Measurements from ENCODE around the gene SLC17A9. TPM values are rescaled to one million over a fixed set of nuclear protein-coding genes. Genes with fewer than 3 reads are reported as not detected.

The SLC17A9 gene
- total RNA-seq, 2 experiments from 2014 or later: 47.3 to 48.5 TPM

DNA sequence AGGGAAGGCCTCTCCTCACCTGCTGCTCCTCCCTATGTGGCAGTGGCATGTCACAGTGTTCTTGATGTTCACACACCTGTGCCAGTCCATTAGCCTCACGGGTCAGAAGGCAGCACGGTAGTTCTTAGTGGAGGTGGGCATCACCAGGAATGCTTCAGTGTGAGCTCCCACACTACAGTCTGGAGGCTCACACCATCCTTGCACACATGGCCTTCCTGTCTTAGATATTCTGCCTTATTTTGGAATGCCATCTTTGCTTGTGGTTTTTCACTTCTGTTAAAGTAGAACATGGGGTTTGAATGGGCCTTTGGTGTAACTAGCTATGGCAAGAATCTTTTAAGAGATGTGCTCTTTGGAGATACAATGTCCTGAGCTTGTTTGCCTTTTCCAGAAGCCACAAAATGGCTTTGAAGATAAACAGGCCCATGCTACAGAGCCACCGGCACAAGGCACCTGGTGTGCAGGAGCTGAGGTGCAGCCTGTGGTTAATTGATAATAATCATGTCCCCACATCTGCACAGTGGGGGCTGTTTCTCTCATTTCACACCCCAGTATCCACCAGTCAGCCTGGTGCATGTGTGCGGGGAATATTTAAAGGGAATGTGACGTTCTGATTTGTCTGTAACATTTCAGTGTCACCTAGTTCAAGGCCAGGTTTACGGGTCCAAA, 3.2 kb upstream of the SLC17A9 start:
- CTCF ChIA-PET: interaction anchor here (0.9 kb wide), 1 partner anchor 21 kb away, joined by 3 read pairs; no protein-coding TSS in a partner anchor
- POLR2A ChIA-PET: no interaction called here

DNA sequence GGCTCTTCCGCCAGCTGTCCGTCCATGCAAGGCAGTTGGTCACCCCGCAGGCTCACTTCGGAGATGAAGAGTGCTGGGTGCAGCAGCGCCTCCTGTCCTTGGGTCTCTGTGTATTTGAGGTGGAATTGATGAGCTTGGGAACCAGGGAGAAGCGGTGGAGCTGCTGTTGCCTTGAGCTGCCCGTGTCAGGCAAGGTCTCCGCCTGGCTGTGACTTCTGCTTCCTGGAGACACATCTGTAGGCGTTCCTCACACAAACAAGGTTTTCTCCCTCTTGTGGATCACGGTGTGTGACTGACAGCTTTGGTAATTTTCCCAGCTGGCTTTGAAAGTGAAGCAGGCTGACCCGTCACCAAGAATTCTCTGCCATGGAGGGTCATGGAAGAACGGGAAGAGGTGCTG, 2.5 kb upstream of the SLC17A9 start:
- CTCF ChIA-PET: no interaction called here
- POLR2A ChIA-PET: no interaction called here

DNA sequence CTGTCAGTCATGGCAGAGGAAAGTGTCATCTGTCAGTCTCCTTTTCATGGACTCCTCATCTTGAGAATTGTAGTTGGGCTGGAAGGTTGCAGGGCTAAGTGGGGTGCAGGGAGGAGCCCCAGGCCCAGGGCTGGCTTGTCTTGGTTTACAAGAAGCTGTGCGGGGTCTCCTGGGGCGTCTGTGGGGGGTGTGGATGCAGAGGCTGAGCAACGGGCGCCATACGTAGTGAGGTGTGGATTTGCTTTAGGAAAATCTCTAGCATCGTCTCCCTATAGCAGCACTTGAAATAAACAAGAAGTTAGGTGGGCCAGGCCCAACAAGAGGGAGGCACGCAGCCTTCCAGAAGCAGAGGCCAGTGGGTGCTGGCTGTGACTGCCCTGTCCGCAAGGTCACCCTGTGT, 1.8 kb upstream of the SLC17A9 start:
- CTCF ChIA-PET: no interaction called here
- POLR2A ChIA-PET: no interaction called here

DNA sequence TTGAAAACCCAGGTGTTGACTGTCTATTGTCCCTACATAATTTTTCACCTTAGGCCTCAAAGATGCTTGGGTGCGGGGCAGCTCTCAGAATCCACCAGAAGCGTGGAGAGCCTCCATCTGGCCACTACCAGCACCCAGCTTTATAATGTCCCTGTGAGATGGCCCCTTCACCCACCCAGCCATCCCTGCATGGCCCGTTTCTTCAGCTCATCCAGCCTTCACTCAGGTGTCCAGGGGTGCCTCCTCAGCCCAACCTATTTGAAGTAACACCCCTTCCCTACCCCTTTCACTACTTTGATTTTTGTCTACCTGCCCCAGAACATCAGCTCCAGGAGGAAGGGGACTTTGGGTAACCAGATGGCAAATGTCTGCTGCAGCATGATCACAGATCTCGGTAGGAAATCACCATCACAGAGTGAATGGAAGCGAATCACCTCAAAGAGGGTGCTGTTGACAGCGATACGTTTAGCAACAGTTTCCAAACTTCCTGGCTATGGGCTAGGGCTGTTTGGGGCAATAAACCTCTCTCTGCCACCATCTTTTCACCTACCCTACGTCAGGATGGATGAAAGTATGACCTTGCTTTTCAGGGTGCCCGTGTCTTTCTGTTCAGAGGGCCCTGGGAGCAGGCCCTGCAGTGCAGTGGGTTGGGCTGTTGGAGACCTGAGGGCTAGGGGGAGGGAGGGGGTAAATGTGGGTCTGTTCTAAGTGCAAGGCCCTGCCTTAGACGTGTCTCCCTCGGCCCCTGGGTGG, 1.2 kb upstream of the SLC17A9 start:
- ChIA-PET CTCF (no interaction called here), POLR2A (no interaction called here)

DNA sequence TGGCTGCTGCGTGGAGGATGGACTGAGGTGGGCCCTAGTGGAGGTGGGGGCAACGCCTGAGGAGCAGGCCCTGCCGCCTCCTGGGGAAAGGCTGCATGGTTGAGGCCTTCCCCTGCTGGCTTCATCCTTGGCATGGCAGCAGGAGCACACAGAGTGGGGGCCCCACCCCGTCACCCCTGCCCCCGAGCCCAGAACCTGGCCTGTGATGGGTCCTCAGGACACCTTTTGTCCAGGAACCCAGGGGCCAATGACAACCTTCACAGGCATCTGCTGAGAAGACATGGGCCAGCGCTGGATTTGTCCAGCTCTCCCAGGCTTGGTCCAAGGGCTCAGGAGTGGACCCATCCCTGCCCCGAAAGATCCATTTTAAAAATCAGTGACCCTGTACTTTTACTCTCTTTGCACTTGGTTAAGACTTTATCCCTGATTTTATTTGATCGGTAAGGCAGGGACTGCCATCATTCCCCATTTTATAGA, 575 bp upstream of the SLC17A9 start:
- ChIA-PET POLR2A (interaction anchor here (3.5 kb wide), 1 partner anchor 14 kb away, joined by 16 read pairs; the partner anchor contains the start of gene GID8), CTCF (no interaction called here)

DNA sequence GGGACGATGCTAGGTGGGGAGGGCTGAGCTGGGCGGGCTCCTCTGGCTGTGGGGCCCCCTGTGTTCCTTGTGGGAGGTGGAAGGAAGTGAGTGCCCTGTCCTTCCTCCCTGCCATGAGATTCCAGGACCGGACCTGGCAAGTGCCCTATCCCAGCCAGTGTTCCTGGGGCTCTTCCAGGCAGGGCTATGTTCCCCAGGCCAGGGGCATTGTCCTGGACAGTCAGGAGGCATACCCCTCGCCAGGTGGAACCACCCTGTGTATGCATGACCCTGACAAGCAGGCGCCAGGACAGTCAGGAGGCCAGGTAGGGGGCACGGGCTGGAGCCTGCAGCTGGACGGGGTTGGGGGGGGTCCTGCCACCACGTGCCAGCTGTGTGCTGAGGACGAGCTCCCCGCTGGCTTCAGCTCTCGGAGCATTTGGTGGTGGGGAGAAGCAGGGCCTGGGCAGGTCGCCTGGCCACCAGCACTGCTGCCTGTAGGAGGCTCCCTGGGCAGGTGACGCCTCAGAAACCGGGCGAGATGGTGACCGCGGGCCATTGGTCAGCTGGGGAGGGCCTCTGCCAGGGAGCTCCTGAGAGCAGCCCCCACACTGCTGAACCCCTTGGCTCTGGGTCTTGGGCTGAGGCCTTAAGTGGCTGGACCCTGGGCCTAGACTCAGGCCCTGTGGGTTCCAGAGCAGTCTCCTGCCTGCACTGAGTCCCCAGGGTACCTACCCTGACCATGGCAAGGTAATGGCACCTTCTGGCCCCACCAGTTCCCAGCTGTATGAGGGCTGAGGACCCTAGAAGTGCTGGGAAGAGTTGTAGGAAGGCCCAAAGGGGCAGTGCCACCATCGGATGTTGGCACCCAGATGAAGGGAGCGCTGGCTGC, 694 bp downstream of the SLC17A9 start:
- ChIA-PET POLR2A (interaction anchor here (1.1 to 3.5 kb wide), 2 partner anchors 16 to 18 kb away, joined by 3 to 16 read pairs; partner anchors contain the start of gene GID8), CTCF (interaction anchor here (1.1 to 1.8 kb wide), 7 partner anchors 9 to 56 kb away, joined by 3 to 7 read pairs (median 3); no protein-coding TSS in a partner anchor)

DNA sequence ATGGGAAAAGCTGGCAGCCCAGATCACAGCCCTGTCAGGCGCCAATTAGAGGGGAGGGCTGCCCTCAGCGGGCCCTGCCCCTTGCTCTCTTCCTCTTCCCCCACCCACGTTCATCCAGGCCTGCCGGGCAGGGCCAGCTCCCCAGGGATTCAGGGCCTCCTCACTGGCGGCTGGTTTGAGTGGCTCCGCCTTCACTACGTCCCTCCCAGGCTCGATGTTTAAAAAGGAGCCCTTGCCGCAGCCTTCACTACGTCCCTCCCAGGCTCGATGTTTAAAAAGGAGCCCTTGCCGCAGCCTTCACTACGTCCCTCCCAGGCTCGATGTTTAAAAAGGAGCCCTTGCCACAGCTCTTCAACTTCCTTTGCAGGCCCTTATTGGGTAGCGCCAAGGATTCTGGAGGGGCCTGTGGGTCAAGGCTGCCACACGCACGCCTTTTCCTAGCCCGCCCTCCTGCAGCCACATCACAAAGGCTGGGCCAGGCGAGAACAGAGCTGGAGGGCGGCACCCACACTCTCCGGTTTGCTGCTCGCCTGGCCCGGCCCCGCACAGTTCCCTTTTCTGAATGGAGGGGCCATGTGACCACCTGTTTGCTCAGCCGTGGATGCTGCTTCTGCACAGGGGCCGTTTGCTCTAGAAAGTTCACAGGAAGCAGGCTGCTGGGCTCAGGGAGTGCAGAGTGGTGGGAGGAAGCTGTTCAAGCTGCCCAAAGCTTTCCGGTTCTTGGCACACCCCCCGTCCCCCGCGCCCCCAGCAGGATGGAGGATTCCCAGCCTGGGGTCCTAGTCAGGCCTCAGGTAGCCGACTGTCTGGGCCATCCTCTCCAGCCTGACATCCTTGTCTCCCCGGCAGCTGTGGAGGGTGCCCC, 1.6 kb downstream of the SLC17A9 start:
- ChIA-PET CTCF (interaction anchor here (0.6 to 1.8 kb wide), 12 partner anchors 10 to 627 kb away, joined by 3 to 7 read pairs (median 4); no protein-coding TSS in a partner anchor), POLR2A (interaction anchor here (0.6 to 3.5 kb wide), 4 partner anchors 16 to 439 kb away, joined by 3 to 16 read pairs (median 3); partner anchors contain the start of gene GID8)

DNA sequence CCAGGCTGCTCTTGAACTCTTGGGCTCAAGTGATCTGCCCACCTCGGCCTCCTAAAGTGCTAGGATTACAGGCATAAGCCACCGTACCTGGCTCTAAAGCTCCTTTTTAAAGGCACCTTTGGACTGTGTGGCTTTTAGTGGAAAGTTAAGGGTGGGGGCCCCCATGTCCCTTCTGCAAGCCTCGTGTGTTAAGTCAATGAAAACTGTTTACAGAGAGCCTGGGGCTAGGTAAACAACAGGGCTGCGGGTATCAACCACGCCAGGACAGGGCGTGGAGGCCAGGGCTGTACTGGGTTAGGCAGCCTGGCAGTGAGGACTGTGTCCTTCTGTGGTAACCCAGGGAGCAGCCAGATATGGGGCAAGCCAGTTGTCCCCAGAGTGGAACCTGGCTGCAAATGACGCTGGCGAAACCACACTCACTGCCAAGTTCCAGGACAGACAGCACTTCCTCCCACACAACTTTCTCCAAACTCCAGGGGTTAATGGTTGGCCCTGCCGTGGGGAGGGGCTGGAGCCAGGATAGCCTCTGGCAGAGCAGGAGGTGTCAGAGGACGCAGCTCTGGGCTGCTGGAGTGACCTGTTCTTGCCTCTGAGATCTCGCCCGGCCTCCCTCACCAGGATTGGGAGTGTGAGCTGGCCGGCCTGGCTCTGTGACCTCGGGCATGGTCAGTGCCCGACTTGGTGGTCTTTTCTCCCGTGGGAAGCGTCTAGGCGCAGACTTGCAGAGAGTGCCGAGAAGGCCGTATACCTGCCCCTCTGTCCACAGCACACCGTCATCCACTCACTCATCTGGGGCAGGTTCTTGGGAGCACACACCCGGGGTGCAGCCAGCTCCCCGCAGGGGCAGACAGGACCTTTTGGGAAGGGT, 3.2 kb downstream of the SLC17A9 start:
- ChIA-PET POLR2A (interaction anchor here (3.5 kb wide), 1 partner anchor 18 kb away, joined by 16 read pairs; the partner anchor contains the start of gene GID8), CTCF (interaction anchor here (1.6 to 1.7 kb wide), 2 partner anchors 17 to 56 kb away, joined by 4 read pairs; no protein-coding TSS in a partner anchor)

DNA sequence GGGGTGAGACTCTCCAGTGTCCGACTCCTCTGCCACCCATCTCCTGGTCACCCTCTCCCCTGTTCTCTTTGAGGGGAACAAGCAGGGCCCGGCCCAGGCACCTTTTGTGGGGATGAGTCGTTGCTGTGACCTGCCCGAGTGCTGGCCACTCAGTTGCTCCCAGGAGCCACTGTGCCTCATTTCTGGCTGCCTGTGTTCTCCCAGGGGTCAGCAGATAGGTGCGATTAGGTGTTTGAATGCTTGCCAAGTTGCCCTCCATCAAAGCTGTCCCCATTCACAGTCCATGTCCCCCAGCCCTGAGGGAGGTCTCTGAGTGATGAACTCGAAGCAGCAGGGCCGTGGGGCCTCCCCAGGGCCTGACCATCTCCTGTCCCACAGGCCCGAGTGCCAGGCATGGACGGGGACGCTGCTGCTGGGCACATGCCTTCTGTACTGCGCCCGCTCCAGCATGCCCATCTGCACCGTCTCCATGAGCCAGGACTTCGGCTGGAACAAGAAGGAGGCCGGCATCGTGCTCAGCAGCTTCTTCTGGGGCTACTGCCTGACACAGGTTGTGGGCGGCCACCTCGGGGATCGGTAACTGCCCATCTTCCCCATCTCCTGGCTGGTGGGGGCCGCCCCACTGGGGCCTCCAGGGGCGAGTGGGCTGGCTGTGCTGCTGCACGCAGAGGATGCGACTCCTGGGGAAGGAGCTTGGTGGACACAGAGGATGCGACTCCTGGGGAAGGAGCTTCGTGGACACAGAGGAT, 4.1 kb downstream of the SLC17A9 start:
- POLR2A ChIA-PET: no interaction called here
- CTCF ChIA-PET: interaction anchor here (1.1 kb wide), 1 partner anchor 52 kb away, joined by 3 read pairs; no protein-coding TSS in a partner anchor

DNA sequence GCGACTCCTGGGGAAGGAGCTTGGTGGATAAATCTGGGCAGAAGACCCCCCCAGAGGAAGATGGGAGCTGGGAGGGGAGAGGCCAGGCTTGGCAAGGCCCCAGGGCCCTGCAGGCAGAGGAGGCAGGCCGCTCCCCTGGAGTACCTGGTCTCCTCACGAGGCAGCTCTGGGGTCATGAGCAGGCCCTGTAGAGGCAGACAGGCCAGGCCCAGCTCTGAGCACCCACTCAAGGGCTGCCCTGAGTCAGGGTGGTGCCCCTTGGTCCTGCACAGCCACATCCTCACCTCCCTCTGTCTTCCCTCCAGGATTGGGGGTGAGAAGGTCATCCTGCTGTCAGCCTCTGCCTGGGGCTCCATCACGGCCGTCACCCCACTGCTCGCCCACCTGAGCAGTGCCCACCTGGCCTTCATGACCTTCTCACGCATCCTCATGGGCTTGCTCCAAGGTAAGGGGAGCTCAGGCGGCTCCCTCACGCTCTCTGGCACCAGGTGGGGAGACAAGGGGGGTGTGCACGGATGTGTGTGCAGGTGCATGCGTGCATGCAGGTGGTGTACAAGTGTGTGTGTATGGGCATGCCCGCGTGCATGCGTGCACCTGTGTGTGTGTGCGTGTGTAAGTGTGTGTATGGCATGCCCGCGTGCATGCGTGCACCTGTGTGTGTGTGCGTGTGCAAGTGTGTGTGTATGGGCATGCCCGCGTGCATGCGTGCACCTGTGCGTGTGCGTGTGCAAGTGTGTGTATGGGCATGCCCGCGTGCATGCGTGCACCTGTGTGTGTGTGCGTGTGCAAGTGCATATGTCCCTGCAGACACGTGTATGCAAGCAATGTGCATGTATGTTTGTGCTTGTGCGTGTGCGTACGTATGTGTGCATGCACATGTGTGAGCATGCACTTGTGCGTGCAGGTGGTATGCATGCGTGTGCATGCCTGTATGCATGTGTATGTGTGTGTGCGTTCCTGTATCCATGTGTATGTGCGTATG, 4.9 kb downstream of the SLC17A9 start:
- CTCF ChIA-PET: interaction anchor here (1.1 kb wide), 1 partner anchor 52 kb away, joined by 3 read pairs; no protein-coding TSS in a partner anchor
- POLR2A ChIA-PET: no interaction called here

DNA sequence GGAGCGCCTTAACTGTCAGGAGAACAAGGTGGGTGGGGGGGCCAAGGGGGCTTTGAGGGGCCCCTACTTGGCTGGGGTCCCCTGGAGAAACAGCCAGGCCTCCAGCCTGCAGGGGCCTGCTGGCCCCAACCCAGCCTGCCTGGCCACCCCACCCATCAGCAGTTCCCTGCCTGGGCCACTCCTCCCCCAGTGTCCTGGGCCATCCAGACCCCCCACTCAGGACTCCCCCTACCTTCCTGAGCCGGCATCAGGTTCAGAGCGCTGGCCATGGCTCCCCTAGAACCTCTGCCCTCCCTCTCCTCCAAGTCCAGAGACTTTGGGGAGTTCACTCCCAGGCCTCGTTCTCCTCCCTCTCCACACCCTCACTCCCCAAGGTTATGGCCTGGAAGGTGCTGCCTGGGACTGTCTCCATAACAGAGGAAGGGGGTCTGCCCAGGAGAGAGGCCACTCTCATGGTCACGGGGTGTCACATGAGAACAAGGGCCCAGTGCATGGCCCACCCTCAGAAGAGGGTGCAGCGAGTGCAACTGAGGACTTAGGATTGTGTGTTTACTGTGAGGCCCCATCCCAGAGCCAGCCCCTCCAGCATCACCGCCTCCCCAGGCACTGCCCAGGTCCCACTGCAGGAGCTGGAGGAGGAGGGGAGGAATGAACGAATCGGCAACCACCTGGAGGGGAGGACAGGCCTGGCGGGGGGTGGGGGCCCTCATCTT, 6.0 kb downstream of the SLC17A9 start:
- POLR2A ChIA-PET: interaction anchor here (0.6 kb wide), 1 partner anchor 57 kb away, joined by 3 read pairs; no protein-coding TSS in a partner anchor
- CTCF ChIA-PET: no interaction called here

DNA sequence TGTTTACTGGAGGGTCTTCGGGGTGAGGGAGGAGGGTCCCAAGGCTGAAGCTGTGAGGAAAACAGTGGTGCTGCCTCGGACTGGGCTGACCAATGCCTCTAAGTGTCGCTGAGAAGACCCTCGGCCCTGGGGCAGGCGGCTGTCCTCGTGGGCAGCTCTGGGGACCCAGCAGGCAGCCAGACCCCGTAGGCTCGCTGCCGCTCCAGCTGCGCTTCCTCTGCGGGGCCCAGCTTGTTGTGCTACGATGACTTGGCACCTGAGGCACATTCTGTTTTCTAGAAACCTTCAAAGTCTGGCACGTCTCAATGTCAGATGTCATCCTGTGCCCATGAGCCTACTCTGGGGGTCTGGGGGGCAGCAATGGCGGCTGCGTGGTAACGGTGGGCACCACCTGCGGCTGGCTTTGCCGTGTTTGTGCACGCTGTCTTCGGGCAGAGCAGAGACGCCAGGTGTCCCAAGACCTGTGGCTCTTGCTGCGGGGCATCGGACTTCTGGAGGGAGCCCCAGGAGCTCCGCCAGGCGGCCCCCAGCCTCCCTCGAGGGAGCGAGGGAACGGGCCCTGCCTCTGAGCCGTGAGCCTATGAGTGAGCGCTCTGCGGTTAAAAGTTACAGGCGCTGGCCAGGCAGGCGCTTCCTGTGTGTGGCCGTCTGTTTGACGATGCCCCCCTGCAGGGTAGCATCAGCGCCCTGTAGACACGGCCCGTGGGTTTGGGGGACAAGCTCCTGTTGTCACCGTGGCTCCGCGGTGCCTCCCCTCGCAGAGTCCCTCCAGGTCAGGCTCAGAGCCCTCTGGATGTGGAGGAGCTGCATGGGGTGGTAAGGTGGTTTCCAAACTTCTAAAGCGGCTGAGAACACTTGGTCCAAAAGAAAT, 6.8 kb downstream of the SLC17A9 start:
- ChIA-PET POLR2A (interaction anchor here (0.6 kb wide), 1 partner anchor 58 kb away, joined by 3 read pairs; no protein-coding TSS in a partner anchor), CTCF (no interaction called here)

DNA sequence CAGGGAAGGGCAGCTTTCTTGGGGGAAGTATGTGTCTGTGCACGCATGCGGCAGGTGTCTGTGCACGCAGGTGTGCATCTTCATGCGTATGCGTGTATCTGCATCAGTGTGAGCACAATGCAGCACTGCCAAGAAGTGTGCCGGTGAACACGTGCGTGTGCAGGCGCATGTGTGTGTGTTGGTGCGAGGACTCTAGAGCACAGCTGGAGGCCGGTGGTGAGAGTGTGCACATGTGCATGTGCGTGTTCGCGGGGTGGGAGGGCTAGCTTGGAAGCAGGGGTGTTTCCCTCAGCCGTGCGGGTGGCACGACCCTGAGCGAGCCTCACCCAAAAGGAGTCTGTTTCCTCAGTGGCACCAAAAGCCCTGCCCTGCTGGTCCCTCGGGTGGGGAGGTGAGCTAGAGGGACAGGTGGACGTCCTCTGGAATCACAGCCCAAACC, 7.5 kb downstream of the SLC17A9 start:
- CTCF ChIA-PET: no interaction called here
- POLR2A ChIA-PET: no interaction called here

Data from activated CD8-positive, alpha-beta memory T cell treated with anti-CD3 and anti-CD28 coated beads for 36 hours (primary cell).